ENCODE data around the gene LCN2. TPM values are rescaled to one million over a fixed set of nuclear protein-coding genes. Genes with fewer than 3 reads are reported as not detected.

Gene LCN2
- total RNA-seq, 2 experiments from 2014 or later: not detected

GRCh38 chr9:128116104-128117083, 32.9 kb upstream of the LCN2 start:
- no peak overlapping the region for H3K4me3 Mint-ChIP-seq

GRCh38 chr9:128117613-128118471, 31.4 kb upstream of the LCN2 start:
- Histone ChIP-seq H3K4me1 (ENCODE audit: insufficient read depth, low read length) (peaks cover 15% of the 10 kb centered on the region), H3K27me3 (ENCODE audit: control insufficient read depth in 1 of 2, insufficient read depth in 2 of 2, low read length in 2 of 2) (no peaks in the 10 kb centered on the region), H3K9me3 (ENCODE audit: control insufficient read depth in 1 of 2, insufficient read depth in 1 of 2, low read length in 2 of 2) (peaks cover 0 to 5% of the 10 kb centered on the region in 2 experiments), H3K4me3 (ENCODE audit: low read length) (no peak overlapping the region), H3K27ac (ENCODE audit: low read depth in 1 of 2, low read length in 2 of 2) (no peak overlapping the region), H3K36me3 (ENCODE audit: insufficient read depth, low read length) (peaks cover 31% of the 10 kb centered on the region)
- peak; percentile 92 to 99 (median 98) for DNase-seq
- Mint-ChIP-seq H3K36me3 (ENCODE audit: low read depth) (peaks cover 18% of the 10 kb centered on the region), H3K27ac (peak overlapping the region; percentile 16), H3K27me3 (no peaks in the 10 kb centered on the region), H3K4me1 (ENCODE audit: low read depth) (peaks cover 6% of the 10 kb centered on the region), H3K9me3 (no peaks in the 10 kb centered on the region), H3K4me3 (peak overlapping the region; percentile 44)
- ChIA-PET POLR2A (interaction anchor here (1.1 to 1.7 kb wide), 2 partner anchors 9 to 10 kb away, joined by 3 to 7 read pairs; partner anchors contain the start of gene PTGES2), CTCF (interaction anchor here (0.7 to 1.9 kb wide), 20 partner anchors 8 to 188 kb away, joined by 3 to 17 read pairs (median 5); partner anchors contain the start of genes NAIF1, PIP5KL1 and SLC25A25)
- peak; percentile 96 for ATAC-seq (ENCODE audit: poor library complexity)
- intact Hi-C loops (cut with DNase I, micrococcal nuclease): loop anchor here (1.0 to 10.0 kb wide), 6 partner anchors 9 to 181 kb away; partner anchors contain the start of genes DPM2 (in 1 of the 2) and PTGES2 (in 1 of the 2)
- peak; percentile 100 for TF ChIP-seq CTCF (IDR thresholded peaks at IDR 0.05)

More at GRCh38 chr9:128116104-128117083, 32.9 kb upstream of the LCN2 start:
- DNase-seq (peak in 1 of 14 experiments; percentile 22), ATAC-seq (ENCODE audit: poor library complexity) (no peak)
- CTCF ChIA-PET: interaction anchor here (1.0 to 1.9 kb wide), 3 partner anchors 12 to 82 kb away, joined by 3 to 6 read pairs (median 5); no protein-coding TSS in a partner anchor
- Histone ChIP-seq H3K27me3 (ENCODE audit: control insufficient read depth in 1 of 2, insufficient read depth in 2 of 2, low read length in 2 of 2) (no peaks in the 10 kb centered on the region), H3K27ac (ENCODE audit: low read depth in 1 of 2, low read length in 2 of 2) (no peak overlapping the region), H3K4me3 (ENCODE audit: low read length) (no peak overlapping the region), H3K36me3 (ENCODE audit: insufficient read depth, low read length) (peaks cover 21% of the 10 kb centered on the region), H3K9me3 (ENCODE audit: control insufficient read depth in 1 of 2, insufficient read depth in 1 of 2, low read length in 2 of 2) (peaks cover 0 to 5% of the 10 kb centered on the region in 2 experiments), H3K4me1 (ENCODE audit: insufficient read depth, low read length) (peaks cover 15% of the 10 kb centered on the region)
- H3K36me3 Mint-ChIP-seq (ENCODE audit: low read depth): peaks cover 16% of the 10 kb centered on the region
- no peaks in the 10 kb centered on the region for H3K27me3 Mint-ChIP-seq
- H3K27ac Mint-ChIP-seq: no peak overlapping the region
- POLR2A ChIA-PET: interaction anchor here (1.1 to 1.7 kb wide), 2 partner anchors 10 to 12 kb away, joined by 3 to 7 read pairs; partner anchors contain the start of gene PTGES2
- H3K4me1 Mint-ChIP-seq (ENCODE audit: low read depth): peaks cover 6% of the 10 kb centered on the region
- intact Hi-C loops (cut with DNase I, micrococcal nuclease): loop anchor here (1.0 to 10.0 kb wide), 6 partner anchors 11 to 179 kb away; partner anchors contain the start of genes DPM2 (in 1 of the 2) and PTGES2 (in 1 of the 2)
- no peak for TF ChIP-seq CTCF (IDR thresholded peaks at IDR 0.05)
- no peaks in the 10 kb centered on the region for H3K9me3 Mint-ChIP-seq

- Histone ChIP-seq H3K27me3 (ENCODE audit: control insufficient read depth in 1 of 2, insufficient read depth in 2 of 2, low read length in 2 of 2) (no peaks in the 10 kb centered on the region), H3K27ac (ENCODE audit: low read depth in 1 of 2, low read length in 2 of 2) (no peak overlapping the region), H3K36me3 (ENCODE audit: insufficient read depth, low read length) (peaks cover 32% of the 10 kb centered on the region), H3K4me3 (ENCODE audit: low read length) (no peak overlapping the region), H3K4me1 (ENCODE audit: insufficient read depth, low read length) (peaks cover 15% of the 10 kb centered on the region), H3K9me3 (ENCODE audit: control insufficient read depth in 1 of 2, insufficient read depth in 1 of 2, low read length in 2 of 2) (peaks cover 0 to 5% of the 10 kb centered on the region in 2 experiments)
- no peak overlapping the region for H3K4me3 Mint-ChIP-seq
- POLR2A ChIA-PET: no interaction called here
- DNase-seq (no peak), ATAC-seq (ENCODE audit: poor library complexity) (no peak)
- CTCF ChIA-PET: interaction anchor here (0.7 to 1.9 kb wide), 10 partner anchors 10 to 188 kb away, joined by 3 to 17 read pairs (median 6); partner anchors contain the start of gene PIP5KL1
- H3K27ac Mint-ChIP-seq: no peak overlapping the region
- H3K4me1 Mint-ChIP-seq (ENCODE audit: low read depth): peaks cover 6% of the 10 kb centered on the region
- no peak for TF ChIP-seq CTCF (IDR thresholded peaks at IDR 0.05)
- H3K36me3 Mint-ChIP-seq (ENCODE audit: low read depth): peaks cover 21% of the 10 kb centered on the region
- no peaks in the 10 kb centered on the region for H3K9me3 Mint-ChIP-seq
- intact Hi-C loops (cut with DNase I, micrococcal nuclease): loop anchor here (5.0 to 10.0 kb wide), 4 partner anchors 81 to 181 kb away; partner anchors contain the start of gene DPM2 (in 1 of the 2)
- no peaks in the 10 kb centered on the region for H3K27me3 Mint-ChIP-seq
Measured at GRCh38 chr9:128118472-128118857, 30.8 kb upstream of the LCN2 start.
